SU-DHL-6 (cell line): ENCODE data around the gene TDRD5.

ENCODE experiments used
- EZH2phosphoT487 ChIP-seq: fragments of 200-600 bp; sonication (generic), shearing (Covaris generic); conservative IDR thresholded peaks from 2 replicates; pipeline ENCODE4 v1.6.1; 2018; ENCODE audit warnings: mild to moderate bottlenecking, antibody characterized with exemption, low read length, moderate library complexity, mixed read lengths
- TF ChIP-seq, protein P1 (sequence below): fragments of 200-600 bp; sonication (generic); IDR thresholded peaks from one replicate; pipeline ENCODE4 v1.5.1; 2017; ENCODE audit warnings: antibody characterized with exemption, mild to moderate bottlenecking, low read length, moderate library complexity; ENCODE audit not compliant: insufficient read depth, poor library complexity, severe bottlenecking

DNA sequence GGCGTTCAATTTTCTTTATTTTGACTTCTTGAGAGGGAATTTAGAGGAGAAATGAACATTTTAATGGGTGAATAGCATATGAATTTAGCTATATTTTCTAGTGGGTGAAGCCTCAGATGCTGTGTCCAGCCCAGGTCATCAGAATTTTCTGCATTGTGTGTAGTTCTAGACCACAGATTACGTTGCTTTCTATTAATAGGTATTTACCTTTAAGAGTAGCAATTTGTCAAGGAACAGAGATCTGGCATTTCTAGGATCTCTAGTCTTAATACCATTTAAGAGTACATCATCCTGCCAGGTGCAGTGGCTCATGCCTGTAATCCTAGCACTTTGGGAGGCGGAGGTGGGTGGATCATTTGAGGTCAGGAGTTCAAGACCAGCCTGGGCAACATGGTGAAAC, 20.7 kb downstream of the TDRD5 start:
- TF ChIP-seq, protein P1, sequence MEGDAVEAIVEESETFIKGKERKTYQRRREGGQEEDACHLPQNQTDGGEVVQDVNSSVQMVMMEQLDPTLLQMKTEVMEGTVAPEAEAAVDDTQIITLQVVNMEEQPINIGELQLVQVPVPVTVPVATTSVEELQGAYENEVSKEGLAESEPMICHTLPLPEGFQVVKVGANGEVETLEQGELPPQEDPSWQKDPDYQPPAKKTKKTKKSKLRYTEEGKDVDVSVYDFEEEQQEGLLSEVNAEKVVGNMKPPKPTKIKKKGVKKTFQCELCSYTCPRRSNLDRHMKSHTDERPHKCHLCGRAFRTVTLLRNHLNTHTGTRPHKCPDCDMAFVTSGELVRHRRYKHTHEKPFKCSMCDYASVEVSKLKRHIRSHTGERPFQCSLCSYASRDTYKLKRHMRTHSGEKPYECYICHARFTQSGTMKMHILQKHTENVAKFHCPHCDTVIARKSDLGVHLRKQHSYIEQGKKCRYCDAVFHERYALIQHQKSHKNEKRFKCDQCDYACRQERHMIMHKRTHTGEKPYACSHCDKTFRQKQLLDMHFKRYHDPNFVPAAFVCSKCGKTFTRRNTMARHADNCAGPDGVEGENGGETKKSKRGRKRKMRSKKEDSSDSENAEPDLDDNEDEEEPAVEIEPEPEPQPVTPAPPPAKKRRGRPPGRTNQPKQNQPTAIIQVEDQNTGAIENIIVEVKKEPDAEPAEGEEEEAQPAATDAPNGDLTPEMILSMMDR, result no peak
- no peak for TF ChIP-seq EZH2phosphoT487
